B cell (primary cell): Measurements from ENCODE around the gene GPC2. TPM values are rescaled to one million over a fixed set of nuclear protein-coding genes. Genes with fewer than 3 reads are reported as not detected.
"Not testable (repeated sequence)": the region's sequence is repeated elsewhere in the genome, so short reads cannot be mapped to it uniquely, and the experiment has no call there.

ENCODE experiments used
- ATAC-seq: fragments of 200-7000 bp; cut with Tn5 transposase; one replicate; pipeline ENCODE4 v1.10.0; 2021; ENCODE audit warnings: low read depth, mild to moderate bottlenecking, moderate number of reproducible peaks, moderate library complexity
- CTCF ChIA-PET: fragments of 350-600 bp; sonication (Branson Sonifier 250); formaldehyde crosslinking; loops from one replicate; lab custom pipeline; 2021; ENCODE audit warnings: antibody characterized with exemption, inconsistent platforms; lab: Charles Lee
- POLR2A ChIA-PET: fragments of 350-600 bp; sonication (Branson Sonifier 250); formaldehyde crosslinking; loops from one replicate; lab custom pipeline; 2021; ENCODE audit warnings: antibody characterized with exemption; lab: Charles Lee
- DNase-seq: peaks from one replicate; pipeline ENCODE4 v3.0.0; 2013
- H2AFZ ChIP-seq: 2 replicates; pipeline ENCODE4 v1.6.1; 2012; ENCODE audit warnings: mild to moderate bottlenecking, low read depth, low read length; ENCODE audit not compliant: insufficient read depth, poor library complexity, severe bottlenecking
- H3K27ac ChIP-seq, 2 donors: 1 replicate in 1 of 2; 2 replicates in 1 of 2; pipeline ENCODE4 v1.5.1; 2012 to 2013; ENCODE audit warnings: low read length in 2 of 2, mild to moderate bottlenecking in 2 of 2, moderate library complexity in 1 of 2
- H3K27me3 ChIP-seq, 4 experiments: fragments of 200-600 bp in 1 of 4; sonication (generic) in 1 of 4; replicated peaks in 1 of 4; 1 replicate in 2 of 4; 2 replicates in 2 of 4; pipeline versions ENCODE4 v1.6.1 to v1.7.0; 2013 to 2016; ENCODE audit warnings: low read length in 3 of 4, mild to moderate bottlenecking in 2 of 4, mixed read lengths in 1 of 4, moderate library complexity in 1 of 4; ENCODE audit not compliant: insufficient read depth in 4 of 4, control insufficient read depth in 3 of 4; ENCODE audit errors: control extremely low read depth in 1 of 4
- H3K36me3 ChIP-seq, 2 experiments: replicated peaks in 1 of 2; 1 replicate in 1 of 2; 2 replicates in 1 of 2; pipeline versions ENCODE4 v1.6.1 to v1.7.1; 2013; ENCODE audit warnings: low read length in 1 of 2; ENCODE audit not compliant: insufficient read depth in 2 of 2, control insufficient read depth in 1 of 2; ENCODE audit errors: control extremely low read depth in 1 of 2, extremely low read depth in 1 of 2
- H3K4me1 ChIP-seq, 2 donors: fragments of 200-600 bp in 1 of 2; sonication (generic) in 1 of 2; 1 replicate in 1 of 2; 2 replicates in 1 of 2; pipeline versions ENCODE4 v1.5.1 to v1.6.1; 2013 to 2017; ENCODE audit warnings: low read length in 2 of 2; ENCODE audit not compliant: control insufficient read depth in 2 of 2, insufficient read depth in 2 of 2
- H3K4me2 ChIP-seq: replicated peaks from 2 replicates; pipeline ENCODE3; 2012; ENCODE audit warnings: mild to moderate bottlenecking, low read depth, low read length; ENCODE audit not compliant: poor library complexity, severe bottlenecking
- H3K4me3 ChIP-seq, 5 experiments: fragments of 200-600 bp in 1 of 5; sonication (generic) in 1 of 5; 1 replicate in 3 of 5; 2 replicates in 2 of 5; pipeline versions ENCODE4 v1.5.1 to v1.7.0; 2011 to 2016; ENCODE audit warnings: low read length in 4 of 5, mild to moderate bottlenecking in 4 of 5, low read depth in 2 of 5, control low read depth in 1 of 5, moderate library complexity in 1 of 5; ENCODE audit not compliant: insufficient read depth in 1 of 5; ENCODE audit errors: control extremely low read depth in 1 of 5, extremely low read depth in 1 of 5
- H3K79me2 ChIP-seq: fragments of 200-600 bp; sonication (generic); one replicate; pipeline ENCODE4 v1.6.0; 2016; ENCODE audit warnings: low read length; ENCODE audit not compliant: control insufficient read depth, insufficient read depth
- H3K9ac ChIP-seq: fragments of 200-600 bp; sonication (generic); 2 replicates; pipeline ENCODE4 v1.6.1; 2017; ENCODE audit warnings: mild to moderate bottlenecking, low read length, moderate library complexity
- H3K9me3 ChIP-seq, 3 donors: one replicate each; pipeline versions ENCODE4 v1.6.1 to v1.7.1; 2013; ENCODE audit warnings: low read length in 2 of 3; ENCODE audit not compliant: control insufficient read depth in 2 of 3, insufficient read depth in 1 of 3; ENCODE audit errors: control extremely low read depth in 1 of 3
- H4K20me1 ChIP-seq: 2 replicates; pipeline ENCODE4 v1.6.0; 2012; ENCODE audit warnings: mild to moderate bottlenecking, low read length; ENCODE audit not compliant: insufficient read depth, control insufficient read depth, poor library complexity, severe bottlenecking
- H3K27ac Mint-ChIP-seq: one replicate; pipeline ENCODE4 v1.8.0; 2021; ENCODE audit warnings: mixed read lengths
- H3K27me3 Mint-ChIP-seq: one replicate; pipeline ENCODE4 v1.8.0; 2021; ENCODE audit warnings: mixed read lengths
- H3K4me1 Mint-ChIP-seq: one replicate; pipeline ENCODE4 v1.8.0; 2021; ENCODE audit warnings: mixed read lengths
- H3K4me3 Mint-ChIP-seq: one replicate; pipeline ENCODE4 v1.8.0; 2021; ENCODE audit warnings: mixed read lengths
- H3K9me3 Mint-ChIP-seq: one replicate; pipeline ENCODE4 v1.8.0; 2022; ENCODE audit warnings: mixed read lengths; ENCODE audit not compliant: insufficient read depth
- EZH2 ChIP-seq: IDR thresholded peaks from 2 replicates; pipeline ENCODE4 v1.6.1; 2012; ENCODE audit warnings: borderline replicate concordance, low read depth, mild to moderate bottlenecking, moderate library complexity, low read length; ENCODE audit not compliant: insufficient read depth, poor library complexity, severe bottlenecking
- WGBS: methylation state at CpG from one replicate; pipeline ENCODE4 v1.1.5; 2013; ENCODE audit warnings: missing lambda C conversion rate; ENCODE audit not compliant: insufficient coverage; 5-methylcytosine and 5-hydroxymethylcytosine counted together
- intact Hi-C: fragments of 100-400 bp; cut with micrococcal nuclease; formaldehyde crosslinking; loops from one replicate; pipeline ENCODE4 v1.10.0; 2022
- polyA plus RNA-seq: library from polyadenylated mRNA; depleted of rRNA; stranded (reverse); fragments of >200 nt; gene quantifications from 2 replicates; pipeline ENCODE4 v1.2.3, GENCODE V29; 2012
- total RNA-seq, 2 donors: library from RNA; stranded (reverse); fragments of 120-200 nt in 1 of 2; gene quantifications; 1 replicate in 1 of 2; 2 replicates in 1 of 2; pipeline versions ENCODE4 v1.2.3 to v1.2.4, GENCODE V29; 2013 to 2022
- TF ChIP-seq, protein P1 (sequence below): fragments of 200-600 bp; IDR thresholded peaks from one replicate; pipeline ENCODE4 v1.8.0; 2022; ENCODE audit warnings: antibody characterized with exemption, mild to moderate bottlenecking

The GPC2 gene
- total and polyA plus RNA-seq, 2 donors (not counting 1 experiment from before 2014, with no cell fraction given) = 3.9 to 4.1 TPM

DNA sequence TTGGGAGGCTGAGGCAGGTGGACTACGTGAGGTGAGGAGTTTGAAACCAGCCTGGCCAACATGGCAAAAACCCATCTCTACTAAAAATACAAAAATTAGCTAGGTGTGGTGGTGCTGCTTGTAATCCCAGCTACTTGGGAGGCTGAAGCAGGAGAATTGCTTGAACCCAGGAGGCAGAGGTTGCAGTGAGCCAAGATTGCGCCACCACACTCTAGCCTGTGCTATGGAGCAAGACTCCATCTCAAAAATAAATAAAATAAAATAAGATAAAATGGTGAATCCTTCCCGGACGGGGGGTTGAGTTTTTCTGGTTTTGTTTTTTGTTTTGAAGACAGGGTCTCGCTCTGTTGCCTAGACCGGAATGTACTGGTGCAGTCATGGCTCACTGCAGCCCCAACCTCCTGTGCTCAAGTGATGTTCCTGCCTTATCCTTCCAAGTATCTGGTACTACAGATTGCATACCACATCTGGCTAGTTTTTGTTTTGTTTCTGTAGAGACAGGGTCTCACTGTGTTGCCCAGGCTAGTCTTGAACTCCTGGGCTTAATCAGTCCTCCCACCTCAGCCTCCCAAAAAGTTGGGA lies 15.2 kb upstream of the GPC2 start:
- peak overlapping the region; percentile 32 for H2AFZ ChIP-seq
- H3K4me1 ChIP-seq = peaks cover 64 to 70% of the 10 kb centered on the region in 2 donors
- Mint-ChIP-seq H3K27ac (peak overlapping the region; percentile 97), H3K4me3 (peak overlapping the region; percentile 77), H3K4me1 (peaks cover 69% of the 10 kb centered on the region)
- H3K9ac ChIP-seq = peak overlapping the region; percentile 6
- WGBS = no CpG with 5 or more reads among the region's 6 CpGs
- H3K27ac ChIP-seq = peak overlapping the region; percentile 81 to 83
- H3K4me2 ChIP-seq = peak overlapping the region; percentile 57
- peak overlapping the region in 2 of 5 experiments; percentile 11 to 34 for H3K4me3 ChIP-seq
- not testable (repeated sequence) for H3K9me3 Mint-ChIP-seq, H3K9me3 ChIP-seq, H3K79me2 ChIP-seq, H3K27me3 ChIP-seq, H3K27me3 Mint-ChIP-seq, H3K36me3 ChIP-seq, H4K20me1 ChIP-seq
- ATAC-seq = peak; percentile 74
- intact Hi-C loops = loop anchor here (2.0 to 5.0 kb wide), 2 partner anchors 16 to 35 kb away; partner anchors contain the start of genes GPC2, STAG3 and TRAPPC14
- ChIA-PET POLR2A (interaction anchor here (0.6 to 2.2 kb wide), 2 partner anchors 17 to 517 kb away, joined by 3 to 4 read pairs; no protein-coding TSS in a partner anchor), CTCF (interaction anchor here (3.8 to 5.0 kb wide), 2 partner anchors 24 to 60 kb away, joined by 17 to 41 read pairs; no protein-coding TSS in a partner anchor)
- DNase-seq = peak; percentile 65

DNA sequence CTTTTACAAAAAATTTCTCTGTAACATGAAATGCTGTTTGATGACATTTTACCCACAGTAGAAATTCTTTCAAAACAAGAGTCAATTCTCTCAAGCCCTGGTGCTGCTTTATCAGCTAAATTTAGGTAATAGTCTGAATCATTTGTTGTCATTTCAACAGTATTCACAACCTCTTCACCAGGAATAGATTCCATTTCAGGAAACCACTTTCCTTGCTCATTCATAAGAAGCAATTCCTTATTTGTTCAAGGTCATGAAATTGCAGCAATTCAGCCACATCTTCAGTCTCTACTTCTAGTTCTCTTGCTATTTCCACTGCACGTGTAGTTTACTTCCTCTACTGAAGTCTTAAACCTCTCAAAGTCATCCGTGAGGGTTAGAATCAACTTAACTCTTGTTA lies 14.6 kb upstream of the GPC2 start:
- Histone ChIP-seq H4K20me1 (no peaks in the 10 kb centered on the region), H3K4me3 (peak overlapping the region in 1 of 5 experiments; percentile 24), H3K36me3 (no peaks in the 10 kb centered on the region), H3K9me3 (peaks cover 0 to 5% (median 0%) of the 10 kb centered on the region in 3 donors), H3K4me2 (peak overlapping the region; percentile 57), H3K27me3 (no peaks in the 10 kb centered on the region), H3K79me2 (no peaks in the 10 kb centered on the region), H2AFZ (peak overlapping the region; percentile 32), H3K27ac (peak overlapping the region; percentile 81 to 83), H3K9ac (peak overlapping the region; percentile 6), H3K4me1 (peaks cover 64 to 70% of the 10 kb centered on the region in 2 donors)
- peak; percentile 39 for DNase-seq
- CTCF ChIA-PET = interaction anchor here (3.8 to 5.0 kb wide), 2 partner anchors 25 to 59 kb away, joined by 17 to 41 read pairs; no protein-coding TSS in a partner anchor
- intact Hi-C loops = loop anchor here (2.0 to 5.0 kb wide), 3 partner anchors 15 to 215 kb away; partner anchors contain the start of genes GPC2, STAG3 and TRAPPC14
- no peaks in the 10 kb centered on the region for H3K27me3 Mint-ChIP-seq
- peak overlapping the region; percentile 97 for H3K27ac Mint-ChIP-seq
- no CpG with 5 or more reads among the region's 2 CpGs for WGBS
- H3K9me3 Mint-ChIP-seq = no peaks in the 10 kb centered on the region
- peak; percentile 25 for ATAC-seq
- TF ChIP-seq, protein P1, sequence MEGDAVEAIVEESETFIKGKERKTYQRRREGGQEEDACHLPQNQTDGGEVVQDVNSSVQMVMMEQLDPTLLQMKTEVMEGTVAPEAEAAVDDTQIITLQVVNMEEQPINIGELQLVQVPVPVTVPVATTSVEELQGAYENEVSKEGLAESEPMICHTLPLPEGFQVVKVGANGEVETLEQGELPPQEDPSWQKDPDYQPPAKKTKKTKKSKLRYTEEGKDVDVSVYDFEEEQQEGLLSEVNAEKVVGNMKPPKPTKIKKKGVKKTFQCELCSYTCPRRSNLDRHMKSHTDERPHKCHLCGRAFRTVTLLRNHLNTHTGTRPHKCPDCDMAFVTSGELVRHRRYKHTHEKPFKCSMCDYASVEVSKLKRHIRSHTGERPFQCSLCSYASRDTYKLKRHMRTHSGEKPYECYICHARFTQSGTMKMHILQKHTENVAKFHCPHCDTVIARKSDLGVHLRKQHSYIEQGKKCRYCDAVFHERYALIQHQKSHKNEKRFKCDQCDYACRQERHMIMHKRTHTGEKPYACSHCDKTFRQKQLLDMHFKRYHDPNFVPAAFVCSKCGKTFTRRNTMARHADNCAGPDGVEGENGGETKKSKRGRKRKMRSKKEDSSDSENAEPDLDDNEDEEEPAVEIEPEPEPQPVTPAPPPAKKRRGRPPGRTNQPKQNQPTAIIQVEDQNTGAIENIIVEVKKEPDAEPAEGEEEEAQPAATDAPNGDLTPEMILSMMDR = no peak
- no peak for TF ChIP-seq EZH2
- H3K4me1 Mint-ChIP-seq = peaks cover 66% of the 10 kb centered on the region
- peak overlapping the region; percentile 77 for H3K4me3 Mint-ChIP-seq
- POLR2A ChIA-PET = interaction anchor here (2.2 kb wide), 1 partner anchor 17 kb away, joined by 4 read pairs; no protein-coding TSS in a partner anchor
